Mucosa of descending colon (tissue), 3 donors: ENCODE measurements around the gene ITGB2. TPM values are rescaled to one million over a fixed set of nuclear protein-coding genes. Genes with fewer than 3 reads are reported as not detected.
A peak's percentile ranks its signal among the peaks of the same experiment; 100 is the strongest.

Experiments used
- ATAC-seq: fragments of 200-7000 bp; cut with Tn5 transposase; one replicate; pipeline ENCODE4 v1.9.1; 2020; ENCODE audit warnings: mild to moderate bottlenecking, moderate library complexity
- DNase-seq, 3 donors: peaks; one replicate each; pipeline ENCODE4 v3.0.0-alpha.2; 2020
- H3K36me3 ChIP-seq: fragments of 200-600 bp; one replicate; pipeline ENCODE4 v1.8.0; 2021; ENCODE audit warnings: low read depth, mild to moderate bottlenecking
- H3K4me1 ChIP-seq: fragments of 200-600 bp; one replicate; pipeline ENCODE4 v1.8.0; 2021; ENCODE audit warnings: low read depth, mild to moderate bottlenecking
- H3K4me3 ChIP-seq: fragments of 200-600 bp; one replicate; pipeline ENCODE4 v1.8.0; 2021; ENCODE audit warnings: mild to moderate bottlenecking
- H3K9me3 ChIP-seq: fragments of 200-600 bp; one replicate; pipeline ENCODE4 v1.8.0; 2021; ENCODE audit warnings: mild to moderate bottlenecking
- CTCF ChIP-seq: fragments of 200-600 bp; IDR thresholded peaks from one replicate; pipeline ENCODE4 v1.8.0; 2022; ENCODE audit warnings: antibody characterized with exemption, mild to moderate bottlenecking
- intact Hi-C, 2 donors: fragments of 100-400 bp; cut with DNase I in 1 of 2; cut with micrococcal nuclease in 1 of 2; formaldehyde crosslinking; loops; one replicate each; pipeline versions ENCODE4 v1.11.0 to v1.11.1; 2022; cut with DNase I, micrococcal nuclease
- total RNA-seq, 3 donors: library from RNA; stranded (reverse); fragmentation: NEBNext Ultra II Directional in 2 of 3; extraction: Animal tissue kit (Norgen Biotek cat#: 25700) in 2 of 3; gene quantifications; one replicate each; pipeline versions ENCODE4 v1.2.1 to v1.2.4, GENCODE V29; 2021 to 2023
- donor health status: DM: no; HTN: no; CAD: no; lungs with moderate emphysema.
- donor health status: DM: no; HTN: no; CAD: no.
- donor health status: DM: no; HTN: yes; CAD: no.

ITGB2 gene
- total RNA-seq, 3 donors from 2014 or later: 10.8 to 52.3 (median 51.1) TPM

- no peak for TF ChIP-seq CTCF
Measured at GRCh38 chr21:44959376-44960091, 38.8 kb upstream of the ITGB2 start.

GRCh38 chr21:44958471-44959191, 37.9 kb upstream of the ITGB2 start:
- DNase-seq (peak in 1 of 3 donors; percentile 76), ATAC-seq (peak; percentile 57)
- Histone ChIP-seq H3K4me1 (no peaks in the 10 kb centered on the region), H3K4me3 (no peak overlapping the region), H3K9me3 (no peaks in the 10 kb centered on the region), H3K36me3 (no peaks in the 10 kb centered on the region)
- no peak for TF ChIP-seq CTCF
- intact Hi-C loops: no loop called here

More at GRCh38 chr21:44959376-44960091, 38.8 kb upstream of the ITGB2 start:
- intact Hi-C loops: no loop called here
- Histone ChIP-seq H3K4me1 (no peaks in the 10 kb centered on the region), H3K4me3 (no peak overlapping the region), H3K36me3 (no peaks in the 10 kb centered on the region), H3K9me3 (no peaks in the 10 kb centered on the region)
- DNase-seq (peak in 1 of 3 donors; percentile 45), ATAC-seq (peak; percentile 13)

GRCh38 chr21:44957901-44958451, 37.3 kb upstream of the ITGB2 start:
- no peaks in the 10 kb centered on the region for H3K9me3 ChIP-seq
- no peak overlapping the region for H3K4me3 ChIP-seq
- ATAC-seq: no peak
- H3K36me3 ChIP-seq: no peaks in the 10 kb centered on the region
- intact Hi-C loops: no loop called here
- peak in 1 of 3 donors; percentile 51 for DNase-seq
- no peaks in the 10 kb centered on the region for H3K4me1 ChIP-seq
- TF ChIP-seq CTCF: no peak

GRCh38 chr21:44957047-44957831, 36.5 kb upstream of the ITGB2 start:
- intact Hi-C loops: no loop called here
- no peaks in the 10 kb centered on the region for H3K4me1 ChIP-seq
- ATAC-seq (no peak), DNase-seq (peak in 1 of 3 donors; percentile 43)
- H3K4me3 ChIP-seq: no peak overlapping the region
- no peak for TF ChIP-seq CTCF
- H3K9me3 ChIP-seq: no peaks in the 10 kb centered on the region
- H3K36me3 ChIP-seq: no peaks in the 10 kb centered on the region

- intact Hi-C loops: no loop called here
- DNase-seq (peak in 1 of 3 donors; percentile 33), ATAC-seq (no peak)
- Histone ChIP-seq H3K36me3 (no peaks in the 10 kb centered on the region), H3K4me1 (no peaks in the 10 kb centered on the region), H3K9me3 (no peaks in the 10 kb centered on the region), H3K4me3 (no peak overlapping the region)
- TF ChIP-seq CTCF: no peak
Measured at GRCh38 chr21:44956356-44957046, 35.8 kb upstream of the ITGB2 start.
